Measurements from ENCODE around the gene MCM5. TPM values are rescaled to one million over a fixed set of nuclear protein-coding genes. Genes with fewer than 3 reads are reported as not detected.

The MCM5 gene
- total RNA-seq, 4 donors from 2014 or later, result 16.5 to 102 (median 21.5) TPM

GRCh38 chr22:35450824-35451569 is 51.1 kb downstream of the MCM5 start:
- Histone ChIP-seq H3K4me3 (no peak overlapping the region), H3K36me3 (no peaks in the 10 kb centered on the region), H3K27ac (no peak overlapping the region), H3K4me1 (peaks cover 0 to 9% (median 4%) of the 10 kb centered on the region in 4 donors), H3K9me3 (no peaks in the 10 kb centered on the region), H3K27me3 (no peaks in the 10 kb centered on the region)
- no peak for TF ChIP-seq POLR2A (IDR thresholded peaks at IDR 0.05)
- no peak for TF ChIP-seq CTCF (IDR thresholded peaks at IDR 0.05)
- DNase-seq, result peak in 1 of 3 donors; percentile 46

DNA sequence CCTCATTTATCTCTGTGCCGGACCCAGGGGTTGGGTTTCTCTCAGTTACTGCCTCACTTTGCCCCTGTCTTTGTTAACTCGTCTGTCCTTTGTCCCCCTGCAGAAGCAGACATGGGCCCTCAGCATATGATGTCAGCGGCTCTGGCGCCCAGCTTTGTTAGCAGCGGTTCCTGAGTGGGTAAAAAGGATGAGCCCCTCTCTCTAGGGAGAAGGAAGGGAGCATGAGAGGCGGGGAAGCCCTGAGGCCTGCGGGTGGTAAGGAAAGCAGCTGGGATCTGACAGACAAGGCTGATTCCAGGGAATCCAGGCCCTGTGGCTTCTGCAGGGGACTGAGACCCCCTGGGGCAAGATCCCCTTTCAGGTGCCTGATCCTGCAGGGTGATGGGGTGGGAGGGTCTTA is 51.7 kb downstream of the MCM5 start:
- Histone ChIP-seq H3K4me3 (no peak overlapping the region), H3K36me3 (no peaks in the 10 kb centered on the region), H3K27ac (peak overlapping the region in 3 of 4 donors; percentile 49 to 81 (median 59)), H3K4me1 (peaks cover 0 to 9% (median 4%) of the 10 kb centered on the region in 4 donors), H3K27me3 (no peaks in the 10 kb centered on the region), H3K9me3 (no peaks in the 10 kb centered on the region)
- TF ChIP-seq CTCF (IDR thresholded peaks at IDR 0.05) (no peak), POLR2A (IDR thresholded peaks at IDR 0.05) (no peak)
- no peak for DNase-seq

GRCh38 chr22:35452351-35452781 is 52.4 kb downstream of the MCM5 start:
- H3K4me1 ChIP-seq, result peaks cover 0 to 9% (median 4%) of the 10 kb centered on the region in 4 donors
- no peak for TF ChIP-seq CTCF (IDR thresholded peaks at IDR 0.05)
- TF ChIP-seq POLR2A (IDR thresholded peaks at IDR 0.05), result no peak
- H3K27ac ChIP-seq, result peak overlapping the region in 3 of 4 donors; percentile 49 to 81 (median 59)
- H3K27me3 ChIP-seq, result no peaks in the 10 kb centered on the region
- no peaks in the 10 kb centered on the region for H3K36me3 ChIP-seq
- H3K4me3 ChIP-seq, result no peak overlapping the region
- H3K9me3 ChIP-seq, result no peaks in the 10 kb centered on the region
- peak in 2 of 3 donors; percentile 82 to 83 for DNase-seq

DNA sequence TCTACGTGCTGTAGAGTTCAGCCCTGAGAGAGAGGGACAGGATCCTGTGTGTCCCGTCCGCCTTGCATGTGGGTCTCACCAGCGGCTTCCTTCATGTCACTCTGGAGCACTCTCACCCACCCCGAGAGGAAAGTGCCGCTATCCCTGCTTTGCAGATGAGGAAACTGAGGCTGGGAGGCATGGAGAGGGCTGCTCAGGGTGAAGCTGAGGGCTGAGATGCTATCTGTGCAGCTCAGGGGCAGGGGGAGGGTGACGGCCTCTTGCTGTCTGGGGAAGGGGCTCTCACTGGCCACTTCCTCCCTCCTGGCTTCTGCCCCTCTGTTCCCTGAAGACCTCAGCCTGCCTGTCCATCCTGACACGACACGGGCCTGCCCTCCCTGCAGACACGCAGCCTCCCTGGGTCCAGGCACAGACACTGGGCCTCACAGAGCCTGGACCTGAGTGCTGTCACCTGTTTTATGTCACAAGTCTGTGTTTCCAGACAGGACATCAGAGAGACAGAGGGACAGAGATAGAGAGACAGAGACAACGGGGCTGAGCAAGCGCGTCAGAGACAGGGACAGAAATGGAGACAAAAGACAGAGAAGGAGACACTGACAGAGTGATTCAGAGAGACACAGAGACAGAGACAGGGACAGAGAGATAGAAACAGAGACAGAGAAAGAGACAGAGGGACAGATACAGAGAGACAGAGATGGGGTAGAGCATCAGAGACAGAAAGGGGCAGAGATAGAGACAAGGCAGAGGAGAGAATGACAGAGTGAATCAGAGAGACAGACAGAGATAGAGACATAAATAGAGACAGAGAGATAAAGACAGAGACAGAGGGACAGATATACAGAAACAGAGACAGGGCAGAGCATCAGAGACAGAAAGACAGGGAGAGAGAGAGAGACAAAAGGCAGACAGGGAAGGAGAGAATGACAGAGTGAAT is 53.1 kb downstream of the MCM5 start:
- no peak for DNase-seq
- Histone ChIP-seq H3K36me3 (no peaks in the 10 kb centered on the region), H3K27ac (peak overlapping the region in 3 of 4 donors; percentile 49 to 81 (median 59)), H3K27me3 (no peaks in the 10 kb centered on the region), H3K4me1 (peaks cover 0 to 9% (median 4%) of the 10 kb centered on the region in 4 donors), H3K9me3 (no peaks in the 10 kb centered on the region), H3K4me3 (no peak overlapping the region)
- no peak for TF ChIP-seq POLR2A (IDR thresholded peaks at IDR 0.05)
- no peak for TF ChIP-seq CTCF (IDR thresholded peaks at IDR 0.05)

GRCh38 chr22:35454416-35455054 is 54.6 kb downstream of the MCM5 start:
- DNase-seq, result no peak
- no peaks in the 10 kb centered on the region for H3K9me3 ChIP-seq
- no peaks in the 10 kb centered on the region for H3K36me3 ChIP-seq
- H3K4me3 ChIP-seq, result no peak overlapping the region
- H3K27me3 ChIP-seq, result no peaks in the 10 kb centered on the region
- TF ChIP-seq CTCF (IDR thresholded peaks at IDR 0.05) (no peak), POLR2A (IDR thresholded peaks at IDR 0.05) (no peak)
- H3K27ac ChIP-seq, result no peak overlapping the region
- H3K4me1 ChIP-seq, result peaks cover 0 to 9% (median 2%) of the 10 kb centered on the region in 4 donors
